HCT116 (cell line): ENCODE results near the gene VAV2. TPM values are rescaled to one million over a fixed set of nuclear protein-coding genes. Genes with fewer than 3 reads are reported as not detected.

ENCODE experiments used
- ATAC-seq: fragments of 200-7000 bp; cut with Tn5 transposase; 2 replicates; pipeline ENCODE4 v1.9.1; 2020; ENCODE audit warnings: mild to moderate bottlenecking, moderate library complexity
- BruUV-seq: library from RNA; stranded (reverse); fragments of 400-500 nt; replicated peaks from 2 replicates; lab custom pipeline; 2021; lab: Mats Ljungman, UMichigan
- CTCF ChIA-PET: fragments of 300-600 bp; sonication (Branson Sonifier 250); formaldehyde crosslinking; loops from one replicate; lab custom pipeline; 2021; ENCODE audit warnings: antibody characterized with exemption; lab: Charles Lee
- POLR2A ChIA-PET: fragments of 300-600, 350-600 bp; sonication (Branson Sonifier 250); formaldehyde crosslinking; loops from one replicate; lab custom pipeline; 2021; ENCODE audit warnings: antibody characterized with exemption; lab: Charles Lee
- RAD21 ChIA-PET, 2 experiments: fragments of 300-600 bp; sonication (Branson Sonifier 250); formaldehyde crosslinking; loops; one replicate each; lab custom pipeline; 2023; ENCODE audit warnings: low total read pairs in 2 of 2; ENCODE audit not compliant: uncharacterized antibody in 2 of 2, unreplicated experiment in 2 of 2, low non-redundant PET in 1 of 2; lab: Charles Lee
- DNase-seq: peaks from one replicate; pipeline ENCODE4 v3.0.0-alpha.2; 2010; ENCODE audit warnings: low read depth, low spot score
- H2AFZ ChIP-seq: fragments of 200-600 bp; shearing (Covaris generic), sonication (generic); 2 replicates; pipeline ENCODE4 v1.6.1; 2017; ENCODE audit warnings: low read depth, mixed run types, mixed read lengths, antibody characterized with exemption, low read length; ENCODE audit not compliant: poor library complexity, severe bottlenecking
- H3K27ac ChIP-seq: 2 replicates; pipeline ENCODE4 v1.5.1; 2012; ENCODE audit warnings: low read depth, low read length
- H3K27me3 ChIP-seq: fragments of 200-600 bp; sonication (generic); 2 replicates; pipeline ENCODE4 v1.6.1; 2016; ENCODE audit warnings: mixed run types, low read length, mixed read lengths; ENCODE audit not compliant: insufficient read depth
- H3K36me3 ChIP-seq, 2 experiments: fragments of 200-500 bp in 1 of 2; fragments of 200-600 bp in 1 of 2; sonication (Bioruptor generic) in 1 of 2; sonication (generic) in 1 of 2; 2 replicates each; pipeline versions ENCODE4 v1.5.1 to v1.6.1; 2014 to 2016; ENCODE audit warnings: low read length in 2 of 2, inconsistent platforms in 1 of 2, mixed read lengths in 1 of 2, mixed run types in 1 of 2; ENCODE audit not compliant: insufficient read depth in 2 of 2, control insufficient read depth in 1 of 2
- H3K4me1 ChIP-seq, 2 experiments: fragments of 200-600 bp in 1 of 2; sonication (generic) in 1 of 2; 2 replicates each; pipeline versions ENCODE4 v1.5.1 to v1.6.1; 2012 to 2017; ENCODE audit warnings: low read length in 2 of 2, inconsistent platforms in 1 of 2, mild to moderate bottlenecking in 1 of 2, mixed read lengths in 1 of 2, mixed run types in 1 of 2, moderate library complexity in 1 of 2; ENCODE audit not compliant: insufficient read depth in 2 of 2, control insufficient read depth in 1 of 2
- H3K4me2 ChIP-seq: fragments of 200-600 bp; sonication (generic); 2 replicates; pipeline ENCODE4 v1.6.1; 2017; ENCODE audit warnings: mixed run types, low read length, mixed read lengths
- H3K4me3 ChIP-seq, 2 experiments: fragments of 200-600 bp in 1 of 2; sonication (generic) in 1 of 2; replicated peaks in 1 of 2; 2 replicates each; pipeline ENCODE4 v1.5.1; 2011 to 2016; ENCODE audit warnings: low read length in 2 of 2, control low read depth in 1 of 2, low read depth in 1 of 2, mild to moderate bottlenecking in 1 of 2, mixed read lengths in 1 of 2, mixed run types in 1 of 2
- H3K79me2 ChIP-seq: fragments of 200-600 bp; sonication (generic); 2 replicates; pipeline ENCODE4 v1.6.1; 2017; ENCODE audit warnings: mild to moderate bottlenecking, mixed run types, low read length, moderate library complexity, mixed read lengths; ENCODE audit not compliant: insufficient read depth
- H3K9ac ChIP-seq: fragments of 200-600 bp; sonication (generic); 2 replicates; pipeline ENCODE4 v1.6.1; 2016; ENCODE audit warnings: low read length, mixed read lengths
- H3K9me2 ChIP-seq: fragments of 200-600 bp; sonication (generic), shearing (Covaris generic); 2 replicates; pipeline ENCODE4 v1.6.1; 2017; ENCODE audit warnings: mixed run types, mild to moderate bottlenecking, moderate library complexity; ENCODE audit not compliant: insufficient read depth
- H3K9me3 ChIP-seq, 2 experiments: fragments of 200-500 bp in 1 of 2; fragments of 200-600 bp in 1 of 2; sonication (Bioruptor generic) in 1 of 2; sonication (generic) in 1 of 2; 2 replicates each; pipeline ENCODE4 v1.6.1; 2014 to 2017; ENCODE audit warnings: low read length in 2 of 2, mixed read lengths in 2 of 2, inconsistent platforms in 1 of 2, low read depth in 1 of 2, mild to moderate bottlenecking in 1 of 2, mixed run types in 1 of 2, moderate library complexity in 1 of 2; ENCODE audit not compliant: control insufficient read depth in 1 of 2, insufficient read depth in 1 of 2
- H4K20me1 ChIP-seq: fragments of 200-600 bp; sonication (generic), shearing (Covaris generic); 2 replicates; pipeline ENCODE4 v1.6.1; 2017; ENCODE audit warnings: mixed run types, mild to moderate bottlenecking, moderate library complexity; ENCODE audit not compliant: insufficient read depth
- CEBPB ChIP-seq: IDR thresholded peaks from 2 replicates; pipeline ENCODE4 v1.6.1; 2012; ENCODE audit warnings: low read depth
- EGR1 ChIP-seq: IDR thresholded peaks from 2 replicates; pipeline ENCODE4 v1.6.1; 2012; ENCODE audit warnings: low read depth
- ELF1 ChIP-seq: IDR thresholded peaks from 2 replicates; pipeline ENCODE4 v1.6.1; 2012; ENCODE audit warnings: low read depth, borderline replicate concordance
- EZH2phosphoT487 ChIP-seq: fragments of 200-600 bp; IDR thresholded peaks from 2 replicates; pipeline ENCODE4 v1.6.1; 2018; ENCODE audit warnings: antibody characterized with exemption, borderline replicate concordance
- FOSL1 ChIP-seq: IDR thresholded peaks from 2 replicates; pipeline ENCODE4 v1.6.1; 2012; ENCODE audit warnings: low read depth
- JUND ChIP-seq: IDR thresholded peaks from 2 replicates; pipeline ENCODE4 v1.6.1; 2012
- RAD21 ChIP-seq: IDR thresholded peaks from 2 replicates; pipeline ENCODE4 v1.6.1; 2012; ENCODE audit warnings: low read depth, mild to moderate bottlenecking
- SIN3A ChIP-seq: IDR thresholded peaks from 2 replicates; pipeline ENCODE4 v1.6.1; 2012; ENCODE audit warnings: low read depth
- SP1 ChIP-seq: IDR thresholded peaks from 2 replicates; pipeline ENCODE4 v1.6.1; 2012; ENCODE audit warnings: low read depth
- SRF ChIP-seq: IDR thresholded peaks from 2 replicates; pipeline ENCODE4 v1.6.1; 2012; ENCODE audit warnings: low read depth
- YY1 ChIP-seq: IDR thresholded peaks from 2 replicates; pipeline ENCODE4 v1.6.1; 2011; ENCODE audit warnings: low read length, low read depth, moderate library complexity, mild to moderate bottlenecking; ENCODE audit not compliant: insufficient replicate concordance; ENCODE audit errors: extremely low read depth
- ZFX ChIP-seq: fragments of 450-650 bp; IDR thresholded peaks from 2 replicates; pipeline ENCODE4 v1.6.1; 2017
- ZNF274 ChIP-seq: fragments of 200-500 bp; sonication (Bioruptor generic); IDR thresholded peaks from 2 replicates; pipeline ENCODE4 v1.6.1; 2014; ENCODE audit warnings: mild to moderate bottlenecking, low read depth, low read length, inconsistent platforms
- intact Hi-C: fragments of 100-400 bp; cut with micrococcal nuclease; formaldehyde crosslinking; loops from 2 replicates; pipeline ENCODE4 v1.10.0; 2022
- total RNA-seq: library from RNA; stranded (reverse); gene quantifications from one replicate; pipeline ENCODE4 v1.2.1, GENCODE V29; 2021; ENCODE audit not compliant: unreplicated experiment
- TF ChIP-seq, protein P1 (sequence below): IDR thresholded peaks from 2 replicates; pipeline ENCODE4 v1.6.1; 2012
- TF ChIP-seq, protein P2 (sequence below), 3 experiments: fragments of 200-600 bp in 1 of 3; sonication (generic) in 1 of 3; IDR thresholded peaks in 2 of 3; conservative IDR thresholded peaks in 1 of 3; 2 replicates each; pipeline ENCODE4 v1.5.1; 2012 to 2017; ENCODE audit warnings: low read depth in 2 of 3, low read length in 2 of 3, antibody characterized with exemption in 1 of 3, borderline replicate concordance in 1 of 3, control low read depth in 1 of 3, mild to moderate bottlenecking in 1 of 3, mixed read lengths in 1 of 3, mixed run types in 1 of 3, moderate library complexity in 1 of 3; ENCODE audit not compliant: insufficient read depth in 1 of 3
- TF ChIP-seq, protein P3 (sequence below): IDR thresholded peaks from 2 replicates; pipeline ENCODE4 v1.6.1; 2011; ENCODE audit warnings: mild to moderate bottlenecking, low read length, moderate library complexity; ENCODE audit not compliant: insufficient replicate concordance; ENCODE audit errors: extremely low read depth
- TF ChIP-seq, protein P4 (sequence below): IDR thresholded peaks from 2 replicates; pipeline ENCODE4 v1.6.1; 2012; ENCODE audit warnings: low read depth

VAV2 gene
- total RNA-seq, 1 experiment from 2014 or later, result 33.2 TPM

DNA sequence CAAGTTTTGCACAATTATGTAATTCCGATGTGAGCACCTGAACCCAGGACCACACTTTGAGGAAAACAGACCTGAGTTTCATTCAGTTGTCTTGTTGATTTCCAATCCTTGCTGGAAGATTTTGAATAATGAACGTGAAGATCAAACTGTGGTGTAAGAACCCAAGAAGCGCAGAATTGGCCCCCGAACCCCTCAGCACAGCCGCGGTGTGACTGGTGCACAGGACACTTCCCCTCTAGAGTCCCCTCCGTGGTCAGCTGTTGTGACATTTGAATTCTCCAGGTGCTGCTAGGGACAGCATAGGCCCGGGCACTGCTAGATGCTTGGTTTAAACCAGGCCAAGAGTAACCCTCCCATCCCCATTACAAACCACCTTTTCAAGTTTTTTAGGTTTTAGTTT is 34.9 kb upstream of the VAV2 start:
- no peak for ATAC-seq
- no peak for DNase-seq
- no peak for TF ChIP-seq CEBPB
- no peak for TF ChIP-seq YY1
- no peak for TF ChIP-seq EZH2phosphoT487
- no peak for TF ChIP-seq EGR1
- TF ChIP-seq, protein P1, sequence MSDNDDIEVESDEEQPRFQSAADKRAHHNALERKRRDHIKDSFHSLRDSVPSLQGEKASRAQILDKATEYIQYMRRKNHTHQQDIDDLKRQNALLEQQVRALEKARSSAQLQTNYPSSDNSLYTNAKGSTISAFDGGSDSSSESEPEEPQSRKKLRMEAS, result no peak
- TF ChIP-seq, protein P2, sequence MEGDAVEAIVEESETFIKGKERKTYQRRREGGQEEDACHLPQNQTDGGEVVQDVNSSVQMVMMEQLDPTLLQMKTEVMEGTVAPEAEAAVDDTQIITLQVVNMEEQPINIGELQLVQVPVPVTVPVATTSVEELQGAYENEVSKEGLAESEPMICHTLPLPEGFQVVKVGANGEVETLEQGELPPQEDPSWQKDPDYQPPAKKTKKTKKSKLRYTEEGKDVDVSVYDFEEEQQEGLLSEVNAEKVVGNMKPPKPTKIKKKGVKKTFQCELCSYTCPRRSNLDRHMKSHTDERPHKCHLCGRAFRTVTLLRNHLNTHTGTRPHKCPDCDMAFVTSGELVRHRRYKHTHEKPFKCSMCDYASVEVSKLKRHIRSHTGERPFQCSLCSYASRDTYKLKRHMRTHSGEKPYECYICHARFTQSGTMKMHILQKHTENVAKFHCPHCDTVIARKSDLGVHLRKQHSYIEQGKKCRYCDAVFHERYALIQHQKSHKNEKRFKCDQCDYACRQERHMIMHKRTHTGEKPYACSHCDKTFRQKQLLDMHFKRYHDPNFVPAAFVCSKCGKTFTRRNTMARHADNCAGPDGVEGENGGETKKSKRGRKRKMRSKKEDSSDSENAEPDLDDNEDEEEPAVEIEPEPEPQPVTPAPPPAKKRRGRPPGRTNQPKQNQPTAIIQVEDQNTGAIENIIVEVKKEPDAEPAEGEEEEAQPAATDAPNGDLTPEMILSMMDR (IDR thresholded peaks at IDR 0.05 in 2 of 3, conservative IDR thresholded peaks at IDR 0.05 in 1 of 3; ENCODE audit: borderline replicate concordance in 1 of 3, insufficient read depth in 1 of 3, low read depth in 2 of 3, low read length in 2 of 3), result no peak
- no peak for TF ChIP-seq RAD21
- TF ChIP-seq ZNF274, result no peak
- TF ChIP-seq, protein P3, sequence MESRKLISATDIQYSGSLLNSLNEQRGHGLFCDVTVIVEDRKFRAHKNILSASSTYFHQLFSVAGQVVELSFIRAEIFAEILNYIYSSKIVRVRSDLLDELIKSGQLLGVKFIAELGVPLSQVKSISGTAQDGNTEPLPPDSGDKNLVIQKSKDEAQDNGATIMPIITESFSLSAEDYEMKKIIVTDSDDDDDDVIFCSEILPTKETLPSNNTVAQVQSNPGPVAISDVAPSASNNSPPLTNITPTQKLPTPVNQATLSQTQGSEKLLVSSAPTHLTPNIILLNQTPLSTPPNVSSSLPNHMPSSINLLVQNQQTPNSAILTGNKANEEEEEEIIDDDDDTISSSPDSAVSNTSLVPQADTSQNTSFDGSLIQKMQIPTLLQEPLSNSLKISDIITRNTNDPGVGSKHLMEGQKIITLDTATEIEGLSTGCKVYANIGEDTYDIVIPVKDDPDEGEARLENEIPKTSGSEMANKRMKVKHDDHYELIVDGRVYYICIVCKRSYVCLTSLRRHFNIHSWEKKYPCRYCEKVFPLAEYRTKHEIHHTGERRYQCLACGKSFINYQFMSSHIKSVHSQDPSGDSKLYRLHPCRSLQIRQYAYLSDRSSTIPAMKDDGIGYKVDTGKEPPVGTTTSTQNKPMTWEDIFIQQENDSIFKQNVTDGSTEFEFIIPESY, result no peak
- TF ChIP-seq, protein P4, sequence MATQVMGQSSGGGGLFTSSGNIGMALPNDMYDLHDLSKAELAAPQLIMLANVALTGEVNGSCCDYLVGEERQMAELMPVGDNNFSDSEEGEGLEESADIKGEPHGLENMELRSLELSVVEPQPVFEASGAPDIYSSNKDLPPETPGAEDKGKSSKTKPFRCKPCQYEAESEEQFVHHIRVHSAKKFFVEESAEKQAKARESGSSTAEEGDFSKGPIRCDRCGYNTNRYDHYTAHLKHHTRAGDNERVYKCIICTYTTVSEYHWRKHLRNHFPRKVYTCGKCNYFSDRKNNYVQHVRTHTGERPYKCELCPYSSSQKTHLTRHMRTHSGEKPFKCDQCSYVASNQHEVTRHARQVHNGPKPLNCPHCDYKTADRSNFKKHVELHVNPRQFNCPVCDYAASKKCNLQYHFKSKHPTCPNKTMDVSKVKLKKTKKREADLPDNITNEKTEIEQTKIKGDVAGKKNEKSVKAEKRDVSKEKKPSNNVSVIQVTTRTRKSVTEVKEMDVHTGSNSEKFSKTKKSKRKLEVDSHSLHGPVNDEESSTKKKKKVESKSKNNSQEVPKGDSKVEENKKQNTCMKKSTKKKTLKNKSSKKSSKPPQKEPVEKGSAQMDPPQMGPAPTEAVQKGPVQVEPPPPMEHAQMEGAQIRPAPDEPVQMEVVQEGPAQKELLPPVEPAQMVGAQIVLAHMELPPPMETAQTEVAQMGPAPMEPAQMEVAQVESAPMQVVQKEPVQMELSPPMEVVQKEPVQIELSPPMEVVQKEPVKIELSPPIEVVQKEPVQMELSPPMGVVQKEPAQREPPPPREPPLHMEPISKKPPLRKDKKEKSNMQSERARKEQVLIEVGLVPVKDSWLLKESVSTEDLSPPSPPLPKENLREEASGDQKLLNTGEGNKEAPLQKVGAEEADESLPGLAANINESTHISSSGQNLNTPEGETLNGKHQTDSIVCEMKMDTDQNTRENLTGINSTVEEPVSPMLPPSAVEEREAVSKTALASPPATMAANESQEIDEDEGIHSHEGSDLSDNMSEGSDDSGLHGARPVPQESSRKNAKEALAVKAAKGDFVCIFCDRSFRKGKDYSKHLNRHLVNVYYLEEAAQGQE, result no peak
- TF ChIP-seq FOSL1, result no peak
- TF ChIP-seq ZFX, result no peak
- no peak for TF ChIP-seq SP1
- TF ChIP-seq ELF1, result no peak
- no peak for TF ChIP-seq SIN3A
- no peak for TF ChIP-seq JUND
- no peak for TF ChIP-seq SRF
- H4K20me1 ChIP-seq, result no peaks in the 10 kb centered on the region
- no peak overlapping the region for H3K9ac ChIP-seq
- BruUV-seq, result TSS peak; percentile 49
- no peak overlapping the region for H2AFZ ChIP-seq
- RAD21 ChIA-PET, result no interaction called here
- H3K9me2 ChIP-seq, result no peaks in the 10 kb centered on the region
- H3K9me3 ChIP-seq, result no peaks in the 10 kb centered on the region
- no peaks in the 10 kb centered on the region; the same call in 1 of the 2 replicates for H3K79me2 ChIP-seq
- peaks cover 3 to 17% of the 10 kb centered on the region in 2 experiments; a peak in 3 of 4 replicates for H3K4me1 ChIP-seq
- POLR2A ChIA-PET, result no interaction called here
- H3K27me3 ChIP-seq, result no peaks in the 10 kb centered on the region
- intact Hi-C loops, result no loop called here
- peaks cover 3 to 4% of the 10 kb centered on the region in 2 experiments; a peak in 2 of 4 replicates for H3K36me3 ChIP-seq
- no peak overlapping the region for H3K4me3 ChIP-seq
- CTCF ChIA-PET, result interaction anchor here (2.7 kb wide), 1 partner anchor 33 kb away, joined by 27 read pairs; no protein-coding TSS in a partner anchor
- no peak overlapping the region for H3K27ac ChIP-seq
- H3K4me2 ChIP-seq, result no peak overlapping the region
